HG02610 (cell line): Measurements from ENCODE around the gene COQ8B.
"Not testable (repeated sequence)": the region's sequence is repeated elsewhere in the genome, so short reads cannot be mapped to it uniquely, and the experiment has no call there.

ENCODE experiments used
- ATAC-seq: cut with Tn5 transposase; IDR thresholded peaks from one replicate; pipeline ENCODE4 v1.9.1; 2021; ENCODE audit warnings: mild to moderate bottlenecking, moderate library complexity; ENCODE audit not compliant: unreplicated experiment

COQ8B gene

GRCh38 chr19:40742886-40743285 is 26.2 kb upstream of the COQ8B start:
- ATAC-seq: no peak

- no peak for ATAC-seq
These were observed 25.8 kb upstream of the COQ8B start for GRCh38 chr19:40742477-40742876.

GRCh38 chr19:40741527-40742390 is 25.1 kb upstream of the COQ8B start:
- no peak for ATAC-seq

- no peak for ATAC-seq
These were observed 24.1 kb upstream of the COQ8B start for GRCh38 chr19:40740747-40741146.

GRCh38 chr19:40739871-40740703 is 23.4 kb upstream of the COQ8B start:
- ATAC-seq: no peak

- no peak for ATAC-seq
These were observed 22.5 kb upstream of the COQ8B start for GRCh38 chr19:40739030-40739839.

- ATAC-seq: no peak
These were observed 20.5 kb upstream of the COQ8B start for GRCh38 chr19:40737102-40737644.

- ATAC-seq: no peak
These were observed 20.0 kb upstream of the COQ8B start for GRCh38 chr19:40736661-40737060.

GRCh38 chr19:40735013-40735771 is 18.5 kb upstream of the COQ8B start:
- no peak for ATAC-seq

GRCh38 chr19:40733149-40733548 is 16.5 kb upstream of the COQ8B start:
- no peak for ATAC-seq

- not testable (repeated sequence) for ATAC-seq
These were observed 15.6 kb upstream of the COQ8B start for GRCh38 chr19:40732304-40732703.

GRCh38 chr19:40730065-40730464 is 13.4 kb upstream of the COQ8B start:
- ATAC-seq: not testable (repeated sequence)

GRCh38 chr19:40726279-40726678 is 9.6 kb upstream of the COQ8B start:
- no peak for ATAC-seq

- ATAC-seq: no peak
These were observed 8.2 kb upstream of the COQ8B start for GRCh38 chr19:40724855-40725254.

GRCh38 chr19:40724315-40724714 is 7.6 kb upstream of the COQ8B start:
- no peak for ATAC-seq

- ATAC-seq: no peak
These were observed 7.1 kb upstream of the COQ8B start for GRCh38 chr19:40723661-40724254.

- ATAC-seq: no peak
These were observed 5.4 kb upstream of the COQ8B start for GRCh38 chr19:40721936-40722661.

GRCh38 chr19:40721140-40721486 is 4.4 kb upstream of the COQ8B start:
- no peak for ATAC-seq

GRCh38 chr19:40719414-40719894 is 2.8 kb upstream of the COQ8B start:
- ATAC-seq: no peak
